Sigmoid colon (tissue), 7 donors: ENCODE results near the gene P4HTM. TPM values are rescaled to one million over a fixed set of nuclear protein-coding genes. Genes with fewer than 3 reads are reported as not detected.

ENCODE experiments used
- DNase-seq: peaks from one replicate; pipeline ENCODE4 v3.0.0-alpha.2; 2019
- H3K27ac ChIP-seq, 4 donors: fragments of 200-600 bp; sonication (generic); one replicate each; pipeline ENCODE4 v1.5.1; 2016 to 2019; ENCODE audit warnings: mild to moderate bottlenecking in 1 of 4
- H3K27me3 ChIP-seq, 3 donors: fragments of 200-600 bp; sonication (generic); one replicate each; pipeline ENCODE4 v1.5.1; 2019; ENCODE audit warnings: mild to moderate bottlenecking in 1 of 3
- H3K36me3 ChIP-seq, 4 donors: fragments of 200-600 bp; sonication (generic); one replicate each; pipeline ENCODE4 v1.5.1; 2016 to 2019
- H3K4me1 ChIP-seq, 4 donors: fragments of 200-600 bp; sonication (generic); one replicate each; pipeline ENCODE4 v1.5.1; 2017 to 2019
- H3K4me3 ChIP-seq, 4 donors: fragments of 200-600 bp; sonication (generic); one replicate each; pipeline ENCODE4 v1.5.1; 2017 to 2019; ENCODE audit warnings: mild to moderate bottlenecking in 2 of 4, moderate library complexity in 1 of 4
- H3K9me3 ChIP-seq, 4 donors: fragments of 200-600 bp in 3 of 4; sonication (generic) in 3 of 4; one replicate each; pipeline versions ENCODE4 v1.5.1 to v1.6.1; 2013 to 2019
- CTCF ChIP-seq, 4 experiments: fragments of 450-650 bp in 3 of 4; fragments of 200-600 bp in 1 of 4; IDR thresholded peaks; one replicate each; pipeline ENCODE4 v1.5.1; 2016 to 2019; ENCODE audit warnings: antibody characterized with exemption in 4 of 4, mild to moderate bottlenecking in 3 of 4, moderate library complexity in 2 of 4
- EP300 ChIP-seq, 4 donors: sonication (generic); formaldehyde crosslinking; IDR thresholded peaks; one replicate each; pipeline ENCODE4 v1.6.1; 2017; ENCODE audit warnings: antibody characterized with exemption in 4 of 4
- POLR2A ChIP-seq, 2 donors: fragments of 450-650 bp; IDR thresholded peaks; one replicate each; pipeline ENCODE4 v1.6.1; 2016; ENCODE audit warnings: antibody characterized with exemption in 2 of 2, mild to moderate bottlenecking in 2 of 2, moderate library complexity in 2 of 2
- POLR2AphosphoS5 ChIP-seq, 4 donors: sonication (generic); formaldehyde crosslinking; IDR thresholded peaks; one replicate each; pipeline ENCODE4 v1.6.1; 2017; ENCODE audit warnings: antibody characterized with exemption in 4 of 4
- whole genome bisulfite sequencing, 2 donors: extraction: QIAGEN DNeasy Blood & Tissue Kit; methylation state at CpG; one replicate each; pipeline ENCODE4 v1.1.7; 2013; 5-methylcytosine and 5-hydroxymethylcytosine counted together
- intact Hi-C: fragments of 100-400 bp; cut with DNase I; formaldehyde crosslinking; loops from one replicate; pipeline ENCODE4 v1.15.1; 2023
- polyA plus RNA-seq, 3 donors: library from polyadenylated mRNA; stranded (reverse); fragments of 200-250 nt; gene quantifications; one replicate each; pipeline ENCODE4 v1.2.3, GENCODE V29; 2013
- total RNA-seq, 4 donors: library from RNA; depleted of rRNA; stranded (reverse); fragments of >200 nt; gene quantifications; one replicate each; pipeline ENCODE4 v1.1.0, GENCODE V29; 2016
- donor health status: healthy with polysubstance abuse.
- donor health status: Bipolar disorder and iron deficiency.
- donor health status: healthy.

The P4HTM gene
- total and polyA plus RNA-seq, 7 donors = 5.4 to 41.3 (median 30.9) TPM

GRCh38 chr3:49021813-49022687 lies 32.0 kb downstream of the P4HTM start, which contains the start of gene NDUFAF3:
Gene NDUFAF3, plus strand, starts transcription at chr3:49022121. Its CDS starts 24 bp downstream, at chr3:49022145.
- Histone ChIP-seq H3K4me3 (peak within 1 kb of the TSS; percentile 79 to 96 (median 82)), H3K27ac (peak within 1 kb of the TSS; percentile 99 to 100 (median 100)), H3K4me1 (peaks cover 0 to 55% (median 47%) of the 10 kb centered on the region in 4 donors), H3K9me3 (no peaks in the 10 kb centered on the region), H3K36me3 (peaks cover 4 to 39% (median 22%) of the 10 kb centered on the region in 4 donors), H3K27me3 (no peaks in the 10 kb centered on the region)
- intact Hi-C loops = loop anchor here (5.0 kb wide), 1 partner anchor 70 kb away; the partner anchor contains the start of gene QRICH1
- peak; percentile 86 to 97 (median 94) for TF ChIP-seq POLR2AphosphoS5 (IDR thresholded peaks at IDR 0.05)
- peak; percentile 76 to 86 for TF ChIP-seq POLR2A (IDR thresholded peaks at IDR 0.05)
- TF ChIP-seq EP300 (IDR thresholded peaks at IDR 0.05) = no peak
- TF ChIP-seq CTCF (IDR thresholded peaks at IDR 0.05) = peak; percentile 96 to 98 (median 96)
- WGBS, 2 donors = 0 to 1% methylated on average over 83 of the region's 83 CpGs
- DNase-seq = peak; percentile 96

- TF ChIP-seq EP300 (IDR thresholded peaks at IDR 0.05) = no peak
- H3K36me3 ChIP-seq = peaks cover 4 to 43% (median 22%) of the 10 kb centered on the region in 4 donors
- peaks cover 0 to 52% (median 41%) of the 10 kb centered on the region in 4 donors for H3K4me1 ChIP-seq
Measured at GRCh38 chr3:49022688-49023171, 32.7 kb downstream of the P4HTM start.

GRCh38 chr3:49023775-49024174 lies 33.7 kb downstream of the P4HTM start:
- Histone ChIP-seq H3K4me3 (no peak overlapping the region), H3K27me3 (no peaks in the 10 kb centered on the region), H3K36me3 (peaks cover 4 to 43% (median 22%) of the 10 kb centered on the region in 4 donors), H3K9me3 (no peaks in the 10 kb centered on the region), H3K27ac (no peak overlapping the region), H3K4me1 (peaks cover 0 to 55% (median 46%) of the 10 kb centered on the region in 4 donors)
- TF ChIP-seq POLR2A (IDR thresholded peaks at IDR 0.05) (no peak), CTCF (IDR thresholded peaks at IDR 0.05) (no peak), EP300 (IDR thresholded peaks at IDR 0.05) (no peak), POLR2AphosphoS5 (IDR thresholded peaks at IDR 0.05) (no peak)
- intact Hi-C loops = loop anchor here (5.0 kb wide), 1 partner anchor 69 kb away; the partner anchor contains the start of gene QRICH1
- no peak for DNase-seq
- WGBS, 2 donors = 84 to 89% methylated on average over 4 of the region's 4 CpGs

More at GRCh38 chr3:49022688-49023171, 32.7 kb downstream of the P4HTM start:
- Histone ChIP-seq H3K9me3 (no peaks in the 10 kb centered on the region), H3K27me3 (no peaks in the 10 kb centered on the region), H3K27ac (peak overlapping the region; percentile 99 to 100 (median 100)), H3K4me3 (peak overlapping the region; percentile 79 to 96 (median 82))
- 6 to 22% methylated on average over 12 of the region's 12 CpGs for WGBS, 2 donors
- peak; percentile 70 for DNase-seq
- intact Hi-C loops = loop anchor here (5.0 kb wide), 1 partner anchor 70 kb away; the partner anchor contains the start of gene QRICH1

GRCh38 chr3:49024449-49024848 lies 34.4 kb downstream of the P4HTM start:
- TF ChIP-seq POLR2A (IDR thresholded peaks at IDR 0.05) = no peak
- TF ChIP-seq EP300 (IDR thresholded peaks at IDR 0.05) = no peak
- TF ChIP-seq CTCF (IDR thresholded peaks at IDR 0.05) = no peak
- TF ChIP-seq POLR2AphosphoS5 (IDR thresholded peaks at IDR 0.05) = no peak
- H3K27me3 ChIP-seq = no peaks in the 10 kb centered on the region
- intact Hi-C loops = loop anchor here (5.0 kb wide), 1 partner anchor 68 kb away; the partner anchor contains the start of gene QRICH1
- peaks cover 0 to 52% (median 44%) of the 10 kb centered on the region in 4 donors for H3K4me1 ChIP-seq
- no peaks in the 10 kb centered on the region for H3K9me3 ChIP-seq
- WGBS, 2 donors = 63 to 81% methylated on average over 5 of the region's 5 CpGs
- H3K36me3 ChIP-seq = peaks cover 4 to 43% (median 22%) of the 10 kb centered on the region in 4 donors
- H3K4me3 ChIP-seq = no peak overlapping the region
- no peak for DNase-seq
- H3K27ac ChIP-seq = no peak overlapping the region
